ENCODE measurements around the gene XPO1.
"Not testable (repeated sequence)": the region's sequence is repeated elsewhere in the genome, so short reads cannot be mapped to it uniquely, and the experiment has no call there.

Gene XPO1

GRCh38 chr2:61535449-61535848 is 2.7 kb downstream of the XPO1 start:
- DNase-seq: no peak

GRCh38 chr2:61534926-61535325 is 3.2 kb downstream of the XPO1 start:
- no peak for DNase-seq

- DNase-seq: no peak
Observed at GRCh38 chr2:61530749-61531148, 7.4 kb downstream of the XPO1 start.

- no peak for DNase-seq
Observed at GRCh38 chr2:61529944-61530735, 8.0 kb downstream of the XPO1 start.

GRCh38 chr2:61520261-61520660 is 17.9 kb downstream of the XPO1 start:
- no peak for DNase-seq

- no peak for DNase-seq
Observed at GRCh38 chr2:61512768-61513398, 25.3 kb downstream of the XPO1 start.

- no peak for DNase-seq
Observed at GRCh38 chr2:61510674-61511671, 27.2 kb downstream of the XPO1 start.

- DNase-seq: no peak
Observed at GRCh38 chr2:61504949-61505348, 33.2 kb downstream of the XPO1 start.

- no peak for DNase-seq
Observed at GRCh38 chr2:61499060-61499459, 39.1 kb downstream of the XPO1 start.

- DNase-seq: no peak
Observed at GRCh38 chr2:61493523-61493942, 44.6 kb downstream of the XPO1 start.

GRCh38 chr2:61492476-61492875 is 45.7 kb downstream of the XPO1 start:
- no peak for DNase-seq

GRCh38 chr2:61485281-61485680 is 52.9 kb downstream of the XPO1 start:
- DNase-seq: no peak

GRCh38 chr2:61478086-61478485 is 60.1 kb downstream of the XPO1 start:
- no peak for DNase-seq

- not testable (repeated sequence) for DNase-seq
Observed at GRCh38 chr2:61476929-61477589, 61.1 kb downstream of the XPO1 start.

GRCh38 chr2:61471905-61472805 is 66.0 kb downstream of the XPO1 start:
- DNase-seq: no peak

GRCh38 chr2:61470965-61471904 is 66.9 kb downstream of the XPO1 start, which contains the start of gene USP34:
TSS of gene USP34 (minus strand) at chr2:61471087. CDS start at chr2:61470692, 395 bp downstream.
- DNase-seq: peak; percentile 43

GRCh38 chr2:61470122-61470951 is 67.8 kb downstream of the XPO1 start:
- DNase-seq: peak; percentile 26

GRCh38 chr2:61469424-61470121 is 68.6 kb downstream of the XPO1 start:
- no peak for DNase-seq

GRCh38 chr2:61468231-61468630 is 69.9 kb downstream of the XPO1 start:
- DNase-seq: not testable (repeated sequence)
